NB4 (cell line): ENCODE results near the gene EPDR1.

Experiments used
- POLR2A ChIP-seq: IDR thresholded peaks from 2 replicates; pipeline ENCODE4 v1.6.1; 2011; ENCODE audit warnings: mild to moderate bottlenecking; ENCODE audit not compliant: insufficient read length; ENCODE audit errors: extremely low read depth
- TF ChIP-seq, protein P1 (sequence below): IDR thresholded peaks from one replicate; pipeline ENCODE4 v1.5.1; 2012; ENCODE audit warnings: low read depth, low read length
- TF ChIP-seq, protein P2 (sequence below): IDR thresholded peaks from 2 replicates; pipeline ENCODE4 v1.6.1; 2011; ENCODE audit warnings: low read depth, low read length

DNA sequence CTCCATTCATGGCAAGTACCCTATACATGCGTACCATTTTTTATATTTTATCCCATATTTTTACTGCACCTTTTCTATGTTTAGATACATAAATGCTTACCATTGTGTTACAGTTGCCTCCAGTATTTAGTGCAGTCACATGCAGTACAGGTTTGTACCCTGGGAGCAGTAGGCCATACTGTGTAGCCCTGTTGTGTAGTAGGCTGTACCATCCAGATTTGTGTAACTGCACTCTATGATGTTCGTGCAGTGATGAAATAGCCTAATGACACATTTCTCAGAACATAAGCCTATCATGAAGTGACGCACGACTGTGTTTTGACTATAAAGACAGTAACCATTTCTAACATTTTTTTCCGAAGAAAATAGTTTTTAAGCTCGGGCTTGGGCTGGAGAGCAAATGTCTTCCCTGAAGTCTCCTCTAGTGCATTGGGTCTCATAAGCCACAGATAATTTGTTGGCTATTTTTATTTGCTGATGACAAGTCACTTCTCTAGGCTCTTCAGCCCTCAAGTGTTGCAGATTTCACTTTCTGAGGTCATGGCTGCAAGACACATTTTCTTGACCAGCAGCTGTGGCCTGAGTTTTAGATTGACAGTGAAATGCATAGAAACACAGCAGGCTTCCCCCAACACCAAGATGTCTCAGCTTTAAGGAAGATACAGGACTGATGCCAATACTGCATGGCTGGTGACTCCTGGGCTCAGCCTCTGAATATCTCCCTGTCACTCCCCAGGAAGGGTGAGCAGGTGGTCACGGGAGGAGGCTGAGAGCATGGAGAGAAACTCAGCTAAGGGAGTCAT is 26.9 kb downstream of the EPDR1 start:
- TF ChIP-seq, protein P1, sequence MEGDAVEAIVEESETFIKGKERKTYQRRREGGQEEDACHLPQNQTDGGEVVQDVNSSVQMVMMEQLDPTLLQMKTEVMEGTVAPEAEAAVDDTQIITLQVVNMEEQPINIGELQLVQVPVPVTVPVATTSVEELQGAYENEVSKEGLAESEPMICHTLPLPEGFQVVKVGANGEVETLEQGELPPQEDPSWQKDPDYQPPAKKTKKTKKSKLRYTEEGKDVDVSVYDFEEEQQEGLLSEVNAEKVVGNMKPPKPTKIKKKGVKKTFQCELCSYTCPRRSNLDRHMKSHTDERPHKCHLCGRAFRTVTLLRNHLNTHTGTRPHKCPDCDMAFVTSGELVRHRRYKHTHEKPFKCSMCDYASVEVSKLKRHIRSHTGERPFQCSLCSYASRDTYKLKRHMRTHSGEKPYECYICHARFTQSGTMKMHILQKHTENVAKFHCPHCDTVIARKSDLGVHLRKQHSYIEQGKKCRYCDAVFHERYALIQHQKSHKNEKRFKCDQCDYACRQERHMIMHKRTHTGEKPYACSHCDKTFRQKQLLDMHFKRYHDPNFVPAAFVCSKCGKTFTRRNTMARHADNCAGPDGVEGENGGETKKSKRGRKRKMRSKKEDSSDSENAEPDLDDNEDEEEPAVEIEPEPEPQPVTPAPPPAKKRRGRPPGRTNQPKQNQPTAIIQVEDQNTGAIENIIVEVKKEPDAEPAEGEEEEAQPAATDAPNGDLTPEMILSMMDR: no peak
- TF ChIP-seq, protein P2, sequence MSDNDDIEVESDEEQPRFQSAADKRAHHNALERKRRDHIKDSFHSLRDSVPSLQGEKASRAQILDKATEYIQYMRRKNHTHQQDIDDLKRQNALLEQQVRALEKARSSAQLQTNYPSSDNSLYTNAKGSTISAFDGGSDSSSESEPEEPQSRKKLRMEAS: no peak
- no peak for TF ChIP-seq POLR2A
